Measurements from ENCODE around the gene ETS2. TPM values are rescaled to one million over a fixed set of nuclear protein-coding genes. Genes with fewer than 3 reads are reported as not detected.

Gene ETS2
- total RNA-seq, 3 donors from 2014 or later (not counting 1 experiment from before 2014, with no cell fraction given) = 10.6 to 36.9 (median 18.5) TPM

DNA sequence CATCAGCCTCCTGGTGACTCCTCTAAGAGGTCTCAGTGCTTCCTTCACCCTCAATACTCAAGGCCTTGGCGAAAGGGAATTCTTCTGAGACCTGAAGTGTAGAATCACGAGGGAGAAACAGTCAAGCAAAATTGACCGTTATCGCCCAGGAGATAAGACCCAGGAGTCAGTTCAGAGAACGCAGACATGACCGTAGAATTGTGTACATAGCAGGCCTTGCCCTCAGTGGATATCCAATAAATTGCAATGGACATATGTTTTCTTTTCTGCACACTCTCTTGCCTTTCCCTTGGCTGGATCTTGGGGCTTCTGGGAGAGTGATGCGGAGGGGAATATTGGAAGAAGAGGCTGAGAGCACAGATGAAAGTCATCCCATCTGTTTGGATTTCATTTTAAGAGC, 15.7 kb upstream of the ETS2 start:
- Mint-ChIP-seq H3K4me3 (no peak overlapping the region), H3K4me1 (peaks cover 0 to 4% of the 10 kb centered on the region in 2 donors), H3K27me3 (ENCODE audit: low read depth in 2 of 2) (peaks cover 14 to 15% of the 10 kb centered on the region in 2 donors), H3K27ac (no peak overlapping the region), H3K36me3 (no peaks in the 10 kb centered on the region), H3K9me3 (no peaks in the 10 kb centered on the region)
- TF ChIP-seq, protein P1, sequence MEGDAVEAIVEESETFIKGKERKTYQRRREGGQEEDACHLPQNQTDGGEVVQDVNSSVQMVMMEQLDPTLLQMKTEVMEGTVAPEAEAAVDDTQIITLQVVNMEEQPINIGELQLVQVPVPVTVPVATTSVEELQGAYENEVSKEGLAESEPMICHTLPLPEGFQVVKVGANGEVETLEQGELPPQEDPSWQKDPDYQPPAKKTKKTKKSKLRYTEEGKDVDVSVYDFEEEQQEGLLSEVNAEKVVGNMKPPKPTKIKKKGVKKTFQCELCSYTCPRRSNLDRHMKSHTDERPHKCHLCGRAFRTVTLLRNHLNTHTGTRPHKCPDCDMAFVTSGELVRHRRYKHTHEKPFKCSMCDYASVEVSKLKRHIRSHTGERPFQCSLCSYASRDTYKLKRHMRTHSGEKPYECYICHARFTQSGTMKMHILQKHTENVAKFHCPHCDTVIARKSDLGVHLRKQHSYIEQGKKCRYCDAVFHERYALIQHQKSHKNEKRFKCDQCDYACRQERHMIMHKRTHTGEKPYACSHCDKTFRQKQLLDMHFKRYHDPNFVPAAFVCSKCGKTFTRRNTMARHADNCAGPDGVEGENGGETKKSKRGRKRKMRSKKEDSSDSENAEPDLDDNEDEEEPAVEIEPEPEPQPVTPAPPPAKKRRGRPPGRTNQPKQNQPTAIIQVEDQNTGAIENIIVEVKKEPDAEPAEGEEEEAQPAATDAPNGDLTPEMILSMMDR (IDR thresholded peaks at IDR 0.05) = no peak
- Histone ChIP-seq H3K36me3 (ENCODE audit: control insufficient read depth, insufficient read depth, low read length) (no peaks in the 10 kb centered on the region), H3K27me3 (ENCODE audit: control insufficient read depth, insufficient read depth, low read length) (no peaks in the 10 kb centered on the region), H3K9me3 (ENCODE audit: control insufficient read depth, insufficient read depth, low read length) (no peaks in the 10 kb centered on the region), H3K4me3 (ENCODE audit: low read length) (no peak overlapping the region), H3K4me1 (ENCODE audit: control insufficient read depth, insufficient read depth, low read length) (no peaks in the 10 kb centered on the region), H3K27ac (ENCODE audit: low read length) (no peak overlapping the region)
- DNase-seq (no peak), ATAC-seq (no peak)
- intact Hi-C loops (cut with micrococcal nuclease) = no loop called here
- WGBS (ENCODE audit: insufficient coverage) = 86% methylated on average over 7 of the region's 7 CpGs

DNA sequence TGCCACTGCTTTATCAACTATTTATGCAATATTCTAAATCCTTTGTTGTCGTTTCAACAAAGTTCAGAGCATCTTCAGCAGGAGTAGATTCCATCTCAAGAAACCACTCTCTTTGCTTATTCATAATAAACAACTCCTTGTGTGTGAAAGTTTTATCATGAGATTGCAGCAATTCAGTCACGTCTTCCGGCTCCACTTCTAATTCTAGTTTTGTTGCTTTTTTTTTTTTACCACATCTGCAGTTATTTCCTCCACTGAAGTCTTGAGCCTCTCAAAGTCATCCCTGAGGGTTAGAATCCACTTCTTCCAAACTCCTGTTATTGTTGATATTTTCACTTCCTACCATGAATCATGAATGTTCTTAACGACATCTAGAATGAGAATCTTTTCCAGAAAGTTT, 14.8 kb upstream of the ETS2 start:
- TF ChIP-seq, protein P1 (IDR thresholded peaks at IDR 0.05) = no peak
- WGBS (ENCODE audit: insufficient coverage) = 25% methylated on average over 4 of the region's 4 CpGs
- Mint-ChIP-seq H3K27me3 (ENCODE audit: low read depth in 2 of 2) (peaks cover 18 to 19% of the 10 kb centered on the region in 2 donors), H3K9me3 (no peaks in the 10 kb centered on the region), H3K27ac (no peak overlapping the region), H3K4me1 (peaks cover 0 to 4% of the 10 kb centered on the region in 2 donors), H3K4me3 (no peak overlapping the region), H3K36me3 (no peaks in the 10 kb centered on the region)
- no peak overlapping the region for H3K4me3 ChIP-seq (ENCODE audit: low read length)
- H3K27me3 ChIP-seq (ENCODE audit: control insufficient read depth, insufficient read depth, low read length) = no peaks in the 10 kb centered on the region
- intact Hi-C loops (cut with micrococcal nuclease) = no loop called here
- H3K36me3 ChIP-seq (ENCODE audit: control insufficient read depth, insufficient read depth, low read length) = no peaks in the 10 kb centered on the region
- H3K4me1 ChIP-seq (ENCODE audit: control insufficient read depth, insufficient read depth, low read length) = no peaks in the 10 kb centered on the region
- no peak overlapping the region for H3K27ac ChIP-seq (ENCODE audit: low read length)
- ATAC-seq (no peak), DNase-seq (no peak)
- H3K9me3 ChIP-seq (ENCODE audit: control insufficient read depth, insufficient read depth, low read length) = no peaks in the 10 kb centered on the region

DNA sequence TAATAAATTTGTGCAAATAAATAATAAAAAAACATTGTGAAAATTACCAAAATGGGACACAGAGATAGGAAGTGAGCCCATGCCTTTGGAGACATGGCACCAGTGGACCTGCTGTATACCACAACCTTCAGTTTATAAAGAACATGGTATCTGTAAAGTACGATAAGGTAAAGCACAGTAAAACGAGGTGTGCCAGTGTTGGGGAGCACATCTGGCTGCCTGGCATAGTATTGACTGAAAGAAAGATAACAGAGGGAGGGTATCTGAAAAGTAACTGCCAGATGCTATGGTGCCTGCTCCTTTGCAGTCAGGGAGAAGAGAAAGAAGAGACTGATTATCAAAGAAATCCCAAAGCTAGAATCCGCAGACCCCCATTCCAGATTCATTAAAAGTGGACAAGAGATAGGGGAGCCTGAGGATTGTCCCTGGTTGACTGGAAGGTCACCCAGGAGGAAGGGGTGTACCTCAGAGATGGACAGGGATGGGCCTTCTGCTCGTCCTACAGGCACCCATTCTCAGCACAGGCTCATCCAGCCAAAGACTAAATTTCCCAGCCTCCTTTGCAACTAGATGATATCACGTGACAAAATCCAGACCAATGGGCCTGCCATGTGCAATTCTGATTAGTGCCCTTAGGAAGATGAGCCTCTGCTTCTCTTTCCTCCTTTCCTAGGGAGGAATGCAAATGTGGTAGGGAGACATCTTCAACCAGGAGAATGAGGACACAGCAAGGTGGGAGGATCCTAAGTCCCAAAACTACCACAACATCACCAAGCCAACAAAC, 12.9 kb upstream of the ETS2 start:
- 87% methylated on average over 5 of the region's 5 CpGs for WGBS (ENCODE audit: insufficient coverage)
- no peak overlapping the region for H3K27ac Mint-ChIP-seq
- TF ChIP-seq, protein P1 (IDR thresholded peaks at IDR 0.05) = no peak

More for the DNA sequence above, 12.9 kb upstream of the ETS2 start:
- H3K4me1 ChIP-seq (ENCODE audit: control insufficient read depth, insufficient read depth, low read length) = no peaks in the 10 kb centered on the region
- Mint-ChIP-seq H3K9me3 (no peaks in the 10 kb centered on the region), H3K4me3 (no peak overlapping the region), H3K36me3 (no peaks in the 10 kb centered on the region), H3K4me1 (peaks cover 0 to 4% of the 10 kb centered on the region in 2 donors), H3K27me3 (ENCODE audit: low read depth in 2 of 2) (peaks cover 15 to 27% of the 10 kb centered on the region in 2 donors)
- H3K27me3 ChIP-seq (ENCODE audit: control insufficient read depth, insufficient read depth, low read length) = no peaks in the 10 kb centered on the region
- H3K36me3 ChIP-seq (ENCODE audit: control insufficient read depth, insufficient read depth, low read length) = no peaks in the 10 kb centered on the region
- no peak overlapping the region for H3K27ac ChIP-seq (ENCODE audit: low read length)
- H3K9me3 ChIP-seq (ENCODE audit: control insufficient read depth, insufficient read depth, low read length) = no peaks in the 10 kb centered on the region
- intact Hi-C loops (cut with micrococcal nuclease) = no loop called here
- H3K4me3 ChIP-seq (ENCODE audit: low read length) = no peak overlapping the region
- no peak for ATAC-seq
- DNase-seq = no peak
